OCI-LY7 (cell line): Measurements from ENCODE around the gene TRAF6.

ENCODE experiments used
- EZH2phosphoT487 ChIP-seq: fragments of 200-600 bp; sonication (generic); IDR thresholded peaks from 2 replicates; pipeline ENCODE4 v1.6.1; 2018; ENCODE audit warnings: low read depth, borderline replicate concordance, mild to moderate bottlenecking, mixed run types, antibody characterized with exemption, low read length, moderate library complexity, mixed read lengths
- TF ChIP-seq, protein P1 (sequence below): fragments of 200-600 bp; sonication (generic); conservative IDR thresholded peaks from 2 replicates; pipeline ENCODE4 v1.5.1; 2014; ENCODE audit warnings: mild to moderate bottlenecking, antibody characterized with exemption, low read length, moderate library complexity, mixed read lengths

DNA sequence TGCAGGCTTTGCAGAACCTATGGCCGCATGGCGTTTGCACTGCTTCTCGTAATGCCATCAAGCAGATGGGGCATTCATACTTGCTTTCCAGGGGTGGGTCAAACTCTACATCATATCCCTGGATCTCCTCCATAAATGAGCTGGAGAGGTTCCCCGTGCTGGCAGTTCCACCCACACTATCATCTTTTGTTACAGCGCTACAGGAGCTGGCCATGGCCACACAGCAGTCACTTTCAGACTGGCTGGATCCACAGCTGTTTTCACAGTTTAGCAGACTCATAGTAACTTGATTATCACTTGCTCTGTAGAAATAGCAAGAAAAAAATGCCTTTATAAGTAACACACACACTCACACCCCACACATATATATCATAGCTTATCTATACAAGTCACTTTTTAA lies 8.8 kb downstream of the TRAF6 start:
- TF ChIP-seq, protein P1, sequence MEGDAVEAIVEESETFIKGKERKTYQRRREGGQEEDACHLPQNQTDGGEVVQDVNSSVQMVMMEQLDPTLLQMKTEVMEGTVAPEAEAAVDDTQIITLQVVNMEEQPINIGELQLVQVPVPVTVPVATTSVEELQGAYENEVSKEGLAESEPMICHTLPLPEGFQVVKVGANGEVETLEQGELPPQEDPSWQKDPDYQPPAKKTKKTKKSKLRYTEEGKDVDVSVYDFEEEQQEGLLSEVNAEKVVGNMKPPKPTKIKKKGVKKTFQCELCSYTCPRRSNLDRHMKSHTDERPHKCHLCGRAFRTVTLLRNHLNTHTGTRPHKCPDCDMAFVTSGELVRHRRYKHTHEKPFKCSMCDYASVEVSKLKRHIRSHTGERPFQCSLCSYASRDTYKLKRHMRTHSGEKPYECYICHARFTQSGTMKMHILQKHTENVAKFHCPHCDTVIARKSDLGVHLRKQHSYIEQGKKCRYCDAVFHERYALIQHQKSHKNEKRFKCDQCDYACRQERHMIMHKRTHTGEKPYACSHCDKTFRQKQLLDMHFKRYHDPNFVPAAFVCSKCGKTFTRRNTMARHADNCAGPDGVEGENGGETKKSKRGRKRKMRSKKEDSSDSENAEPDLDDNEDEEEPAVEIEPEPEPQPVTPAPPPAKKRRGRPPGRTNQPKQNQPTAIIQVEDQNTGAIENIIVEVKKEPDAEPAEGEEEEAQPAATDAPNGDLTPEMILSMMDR, result no peak
- TF ChIP-seq EZH2phosphoT487, result no peak
